ENCODE data around the gene COX5B.
"Not testable (repeated sequence)": the region's sequence is repeated elsewhere in the genome, so short reads cannot be mapped to it uniquely, and the experiment has no call there.

- not testable (repeated sequence) for TF ChIP-seq CTCF (IDR thresholded peaks at IDR 0.05; ENCODE audit: insufficient read depth, low read depth, low read length); EZH2 (IDR thresholded peaks at IDR 0.05; ENCODE audit: insufficient read depth, low read length)
These were observed 40.8 kb upstream of the COX5B start for GRCh38 chr2:97605109-97605508.

Data from astrocyte (in vitro differentiated cells and primary cell).